Measurements from ENCODE around the gene CD160.

Gene CD160, protein sequence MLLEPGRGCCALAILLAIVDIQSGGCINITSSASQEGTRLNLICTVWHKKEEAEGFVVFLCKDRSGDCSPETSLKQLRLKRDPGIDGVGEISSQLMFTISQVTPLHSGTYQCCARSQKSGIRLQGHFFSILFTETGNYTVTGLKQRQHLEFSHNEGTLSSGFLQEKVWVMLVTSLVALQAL

DNA sequence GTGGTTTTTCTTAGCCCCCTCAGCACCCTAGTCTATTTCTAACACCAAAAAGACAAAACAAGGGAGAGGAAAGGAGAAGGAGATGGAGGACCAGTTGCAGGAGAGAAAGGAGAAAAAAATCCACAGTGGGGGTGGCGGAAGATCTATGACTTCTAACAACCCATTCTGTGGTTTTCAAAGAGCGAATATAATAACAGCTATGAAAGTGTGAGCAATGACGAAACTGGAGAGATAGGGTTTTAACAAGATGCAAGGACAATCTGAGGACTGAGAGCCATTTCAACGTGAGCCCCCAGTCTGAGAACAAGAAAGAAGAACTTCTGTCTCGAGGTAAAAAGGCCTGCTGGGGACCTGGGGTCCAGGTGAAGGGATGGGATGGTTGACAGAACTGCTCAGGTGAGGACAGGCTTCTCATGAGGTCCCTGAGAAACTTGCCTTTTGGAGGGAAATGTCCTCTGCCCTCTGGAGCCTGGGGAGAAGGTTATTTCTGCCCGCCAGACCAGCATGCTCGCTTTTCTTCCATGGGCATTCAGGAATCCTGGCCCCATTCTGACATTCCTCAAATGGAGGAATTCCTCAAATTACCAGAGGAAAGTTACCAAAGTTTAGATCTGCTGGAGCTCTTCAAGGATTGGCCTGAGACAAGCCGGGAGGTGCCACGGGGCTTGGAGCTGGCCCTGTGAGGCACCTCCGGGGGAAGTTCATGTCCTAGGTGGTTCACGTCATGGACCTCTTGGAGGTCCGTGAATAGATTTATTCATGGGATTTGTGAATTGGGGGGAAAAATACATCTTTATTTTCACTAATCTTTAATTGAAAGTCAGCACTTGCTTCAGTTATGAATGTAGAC is at the start of gene CD160:
Gene CD160, plus strand, starts transcription at position 270 of the 850 bp plus-strand sequence. CDS start 8,829 bp downstream, outside the sequence.
- TF ChIP-seq GATA3 (IDR thresholded peaks at IDR 0.05; ENCODE audit: low read depth, low read length) = no peak
- TF ChIP-seq GATA2 (IDR thresholded peaks at IDR 0.05; ENCODE audit: low read depth, low read length) = no peak

DNA sequence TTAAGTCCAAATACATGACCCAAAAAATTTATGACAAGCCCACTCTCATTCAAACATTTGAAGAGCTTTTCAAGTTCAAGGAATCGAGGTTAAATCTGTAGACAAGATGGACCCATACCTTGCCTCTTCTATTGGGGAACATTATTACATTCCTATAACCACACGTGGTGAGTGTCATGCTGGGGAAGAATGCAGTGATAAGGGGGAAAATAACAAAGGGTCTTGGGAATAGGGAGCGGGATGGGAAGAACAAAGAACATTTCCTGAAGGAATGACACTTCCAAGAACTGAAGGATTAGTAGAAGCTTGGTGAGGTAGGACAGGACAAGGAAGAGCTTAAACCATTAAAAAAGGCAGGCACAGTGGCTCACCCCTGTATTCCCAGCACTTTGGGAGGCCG is 31.0 kb upstream of the CD160 start:
- TF ChIP-seq GATA3 (IDR thresholded peaks at IDR 0.05; ENCODE audit: low read depth, low read length) (no peak), GATA2 (IDR thresholded peaks at IDR 0.05; ENCODE audit: low read depth, low read length) (no peak)

DNA sequence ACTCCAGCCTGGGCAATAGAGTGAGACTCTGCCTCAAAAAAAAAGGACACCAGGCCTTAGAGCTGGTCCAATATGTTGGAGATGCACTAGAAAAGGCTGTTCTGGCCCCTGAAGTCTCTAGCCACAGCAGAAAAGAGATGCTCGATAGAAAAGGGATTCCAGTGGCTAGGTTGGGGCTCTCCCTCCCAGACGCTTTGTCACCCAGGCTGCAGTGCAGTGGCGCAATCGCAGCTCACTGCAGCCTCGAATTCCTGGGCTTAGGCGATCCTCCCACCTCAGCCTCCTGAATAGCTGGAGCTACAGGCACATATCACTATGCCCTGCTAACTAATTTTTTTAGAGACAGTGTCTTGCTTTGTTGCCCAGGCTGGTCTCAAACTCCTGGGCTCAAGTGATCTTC is 30.4 kb upstream of the CD160 start:
- TF ChIP-seq GATA3 (IDR thresholded peaks at IDR 0.05; ENCODE audit: low read depth, low read length) (no peak), GATA2 (IDR thresholded peaks at IDR 0.05; ENCODE audit: low read depth, low read length) (no peak)

DNA sequence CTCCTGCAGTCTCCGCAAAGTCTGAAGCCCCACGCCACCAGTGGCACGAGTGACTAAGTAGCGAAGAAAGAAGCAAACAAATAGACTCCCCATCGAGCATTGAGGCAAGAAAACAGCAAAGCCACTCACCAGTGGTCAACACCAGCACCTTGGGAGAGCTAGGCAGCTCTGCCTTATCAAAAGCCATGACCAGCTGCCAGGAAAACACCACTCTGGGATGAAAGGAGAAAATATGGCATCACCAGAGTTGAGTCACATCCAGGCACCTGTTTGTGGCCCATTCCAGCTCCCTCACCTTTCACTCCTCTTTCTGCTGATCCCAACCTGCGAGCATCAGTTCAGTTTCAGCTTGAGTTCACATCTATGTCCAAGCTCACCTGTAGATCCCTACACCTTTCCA is 29.4 kb upstream of the CD160 start:
- TF ChIP-seq GATA3 (IDR thresholded peaks at IDR 0.05; ENCODE audit: low read depth, low read length) = no peak
- TF ChIP-seq GATA2 (IDR thresholded peaks at IDR 0.05; ENCODE audit: low read depth, low read length) = no peak

DNA sequence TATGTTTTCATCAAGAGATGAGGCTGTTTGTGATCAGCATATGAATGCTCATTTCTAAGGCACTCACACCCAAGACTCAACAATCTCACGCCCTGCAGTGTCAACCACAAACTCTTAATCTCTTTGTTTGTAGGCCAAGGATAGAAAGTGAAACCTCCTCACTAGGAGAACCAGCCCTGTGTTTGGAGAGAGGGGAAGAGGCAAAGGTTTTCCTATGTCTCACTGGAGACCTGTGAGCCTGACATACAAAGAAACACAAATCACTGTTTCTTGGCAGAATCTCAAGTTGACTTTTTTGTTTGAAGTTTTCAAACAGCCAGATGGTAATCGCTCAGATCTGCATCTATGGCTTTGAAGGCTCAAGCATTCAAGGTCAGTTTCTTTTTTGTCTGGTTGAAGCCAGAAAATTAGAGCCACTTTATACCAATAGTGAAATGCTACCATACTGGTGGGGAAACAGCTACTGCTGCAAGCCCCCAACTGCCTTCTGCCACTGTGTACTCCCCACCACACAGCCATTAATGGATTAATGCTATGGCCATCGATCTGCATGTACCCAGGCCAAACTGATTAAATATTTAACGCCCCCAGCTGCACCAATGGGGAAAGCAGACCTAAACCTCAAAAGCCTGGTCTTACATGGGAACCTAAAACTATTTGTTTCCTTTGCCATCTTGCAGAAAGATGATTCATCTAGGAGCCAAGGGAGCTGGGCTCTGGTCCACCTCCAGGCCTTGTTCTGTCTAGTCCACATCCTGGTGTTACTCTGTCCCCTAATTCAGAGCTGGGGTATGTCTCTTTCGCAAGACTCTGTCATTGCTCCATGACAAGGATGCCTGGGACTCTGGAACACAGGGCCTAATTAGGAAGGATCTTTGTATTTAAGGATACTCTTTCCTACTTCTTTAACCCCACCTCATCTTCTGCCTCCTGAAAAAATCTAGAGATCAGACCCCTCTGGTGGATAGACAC is 28.4 kb upstream of the CD160 start:
- no peak for TF ChIP-seq GATA2 (IDR thresholded peaks at IDR 0.05; ENCODE audit: low read depth, low read length)
- no peak for TF ChIP-seq GATA3 (IDR thresholded peaks at IDR 0.05; ENCODE audit: low read depth, low read length)

DNA sequence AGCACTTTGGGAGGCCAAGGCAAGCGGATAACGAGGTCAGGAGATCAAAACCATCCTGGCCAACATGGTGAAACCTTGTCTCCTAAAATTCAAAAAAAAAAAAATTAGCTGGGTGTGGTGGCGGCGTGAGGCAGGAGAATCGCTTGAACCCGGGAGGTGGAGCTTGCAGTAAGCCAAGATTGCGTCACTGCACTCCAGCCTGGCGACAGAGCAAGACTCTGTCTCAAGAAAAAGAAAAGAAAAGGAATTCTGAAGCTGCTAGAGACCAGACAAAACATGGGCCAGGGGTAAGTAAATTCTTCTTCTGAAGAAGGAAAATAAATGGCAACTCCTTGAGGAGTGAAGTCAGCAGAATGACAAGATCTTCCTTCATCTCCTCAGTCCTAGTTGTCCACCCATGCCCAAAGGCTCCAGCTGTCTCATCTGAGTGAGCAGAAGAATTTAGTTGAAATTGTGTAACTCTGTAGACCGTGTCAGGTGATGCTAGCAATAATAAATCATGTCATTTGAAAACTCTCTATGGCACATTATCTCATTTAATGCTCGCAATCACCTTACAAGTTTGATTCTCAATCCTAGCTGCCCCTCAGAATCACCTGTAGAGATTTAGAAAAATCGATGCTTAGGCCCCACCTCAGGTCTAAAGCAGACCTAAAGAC is 26.4 kb upstream of the CD160 start:
- TF ChIP-seq GATA2 (IDR thresholded peaks at IDR 0.05; ENCODE audit: low read depth, low read length) (no peak), GATA3 (IDR thresholded peaks at IDR 0.05; ENCODE audit: low read depth, low read length) (no peak)

DNA sequence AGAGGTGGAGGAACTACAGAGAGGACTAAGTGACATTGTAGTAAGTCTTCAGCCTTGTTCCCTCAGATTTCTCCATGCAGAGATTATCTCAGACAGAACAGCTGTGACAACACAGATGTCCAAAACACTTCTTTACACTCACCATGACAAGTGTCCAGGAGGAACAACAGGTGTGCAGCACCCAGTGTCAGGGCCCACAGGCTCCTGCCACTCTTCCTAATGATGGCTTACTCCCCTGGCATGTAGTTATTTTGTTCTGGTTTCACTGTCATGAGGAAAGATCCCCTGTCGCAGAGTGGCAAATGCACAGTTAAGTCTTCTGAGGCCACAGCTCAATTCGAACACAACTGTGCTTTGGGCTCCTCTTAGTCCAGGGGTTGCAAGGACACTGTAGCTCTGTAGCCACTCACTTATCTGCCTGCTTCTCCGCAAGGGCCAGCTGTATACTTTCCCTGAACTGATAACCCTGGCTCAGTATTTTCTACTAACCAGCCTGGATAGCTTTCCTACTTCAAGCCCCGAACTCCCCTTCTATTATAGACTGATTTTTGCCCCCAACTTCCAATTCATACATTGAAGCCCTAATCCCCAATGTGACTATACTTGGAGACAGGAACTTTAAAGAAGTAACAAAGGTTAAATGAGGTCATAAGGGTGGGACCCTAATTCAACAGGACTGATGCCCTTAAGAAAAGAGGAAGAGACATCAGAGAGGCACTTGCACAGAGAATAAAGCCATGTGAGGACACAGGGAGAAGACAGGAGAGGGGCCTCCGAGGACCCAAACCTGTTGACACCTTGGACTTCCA is 23.3 kb upstream of the CD160 start:
- TF ChIP-seq GATA3 (IDR thresholded peaks at IDR 0.05; ENCODE audit: low read depth, low read length) = no peak
- TF ChIP-seq GATA2 (IDR thresholded peaks at IDR 0.05; ENCODE audit: low read depth, low read length) = no peak

DNA sequence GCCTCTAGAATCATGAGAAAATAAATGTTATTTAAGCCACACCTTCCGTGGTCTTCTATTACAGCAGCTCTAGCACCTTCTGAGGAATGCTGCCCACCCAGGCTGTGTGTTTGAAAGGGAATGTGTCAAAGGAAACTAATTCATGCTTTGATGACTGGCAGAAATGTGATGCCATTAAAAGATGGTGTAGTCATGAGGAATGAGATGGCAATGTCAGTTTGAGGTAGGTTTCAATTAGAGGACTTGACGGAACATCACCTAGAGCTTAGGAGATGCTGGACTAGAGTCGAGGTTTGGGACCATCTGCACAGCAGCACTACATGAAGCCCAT is 22.7 kb upstream of the CD160 start:
- TF ChIP-seq GATA2 (IDR thresholded peaks at IDR 0.05; ENCODE audit: low read depth, low read length) (no peak), GATA3 (IDR thresholded peaks at IDR 0.05; ENCODE audit: low read depth, low read length) (no peak)

DNA sequence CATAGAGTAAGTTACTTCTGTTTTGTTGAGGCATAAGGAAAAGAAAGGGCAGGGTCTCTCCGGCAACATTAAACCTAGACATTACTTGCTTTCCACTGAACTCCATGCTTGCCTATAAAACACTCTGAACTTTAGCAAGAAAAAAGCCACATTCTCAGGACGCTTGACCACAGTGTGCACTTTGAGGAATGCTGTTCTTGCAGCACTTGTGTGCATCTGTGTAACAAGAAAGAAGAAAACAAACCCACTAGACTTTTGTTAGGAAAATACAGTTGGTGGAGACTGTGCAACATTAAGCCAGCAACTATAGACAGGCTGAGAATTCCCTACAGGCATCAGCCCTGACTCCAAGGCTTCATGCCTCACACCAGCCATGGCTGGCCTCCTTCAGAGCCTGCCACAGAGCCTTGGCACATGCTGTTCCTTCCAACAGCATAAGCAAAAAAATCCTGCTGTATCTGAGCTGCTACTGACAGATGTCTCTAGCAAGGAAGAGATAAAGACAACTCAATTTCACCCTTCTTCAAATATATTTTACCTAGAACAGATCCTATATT is 17.9 kb upstream of the CD160 start:
- TF ChIP-seq GATA2 (IDR thresholded peaks at IDR 0.05; ENCODE audit: low read depth, low read length) (no peak), GATA3 (IDR thresholded peaks at IDR 0.05; ENCODE audit: low read depth, low read length) (no peak)

DNA sequence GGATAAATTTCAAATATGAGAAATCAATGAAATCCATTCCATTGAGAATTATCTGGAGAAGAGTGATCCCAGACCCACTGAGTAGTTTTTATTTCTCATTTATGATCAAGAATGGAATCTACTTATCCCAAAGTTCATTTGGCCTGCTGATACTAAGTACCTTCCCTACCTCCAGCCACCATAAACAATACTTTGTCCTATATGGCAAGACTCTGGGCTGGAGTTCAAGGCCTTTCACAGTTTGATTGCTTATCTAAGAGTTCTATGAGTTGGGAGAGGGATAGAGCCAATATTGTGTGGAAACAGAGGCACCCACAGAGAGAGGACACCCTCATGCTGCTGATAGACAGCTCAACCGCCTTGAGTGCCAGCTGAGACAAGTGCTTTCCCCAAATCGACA is 17.2 kb upstream of the CD160 start:
- TF ChIP-seq GATA3 (IDR thresholded peaks at IDR 0.05; ENCODE audit: low read depth, low read length) (no peak), GATA2 (IDR thresholded peaks at IDR 0.05; ENCODE audit: low read depth, low read length) (no peak)

DNA sequence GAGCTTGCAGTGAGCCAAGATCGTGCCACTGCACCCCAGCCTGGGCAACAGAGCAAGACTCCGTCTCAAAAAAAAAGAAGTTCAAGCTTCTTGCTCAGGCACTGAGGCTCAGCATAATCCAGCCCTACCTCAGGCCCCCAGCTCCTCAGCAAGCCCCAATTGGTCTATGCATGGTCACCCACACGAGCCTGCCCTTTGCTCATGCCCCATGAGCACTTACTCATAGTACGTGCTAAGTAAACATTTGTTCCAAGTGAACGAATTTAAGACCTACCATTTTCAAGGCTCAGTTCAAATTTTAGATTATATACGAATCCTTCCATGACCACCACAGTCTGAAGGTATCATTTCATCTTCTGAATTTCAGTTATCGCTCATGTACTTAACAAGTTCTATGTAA is 16.5 kb upstream of the CD160 start:
- TF ChIP-seq GATA2 (IDR thresholded peaks at IDR 0.05; ENCODE audit: low read depth, low read length) (no peak), GATA3 (IDR thresholded peaks at IDR 0.05; ENCODE audit: low read depth, low read length) (no peak)

DNA sequence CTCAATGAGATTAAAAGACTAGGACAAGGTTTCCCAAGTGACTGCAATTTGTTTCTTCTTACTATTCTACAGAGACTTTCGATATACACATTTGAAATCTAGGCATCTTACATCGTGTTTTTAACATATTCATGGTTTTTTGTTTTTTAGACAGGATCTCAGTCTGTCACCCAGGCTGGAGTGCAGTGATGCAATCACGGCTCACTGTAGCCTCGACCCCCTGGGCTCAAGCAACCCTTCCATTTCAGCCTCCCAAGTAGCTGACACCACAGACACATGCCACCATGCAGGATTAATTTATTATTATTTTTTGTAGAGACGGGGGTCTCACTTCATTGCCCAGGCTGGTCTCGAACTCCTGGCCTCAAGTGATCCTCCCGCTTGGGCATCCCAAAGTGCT is 13.7 kb upstream of the CD160 start:
- no peak for TF ChIP-seq GATA3 (IDR thresholded peaks at IDR 0.05; ENCODE audit: low read depth, low read length)
- TF ChIP-seq GATA2 (IDR thresholded peaks at IDR 0.05; ENCODE audit: low read depth, low read length) = no peak
